ENCODE data around the gene CDH26.

- TF ChIP-seq, protein P1, sequence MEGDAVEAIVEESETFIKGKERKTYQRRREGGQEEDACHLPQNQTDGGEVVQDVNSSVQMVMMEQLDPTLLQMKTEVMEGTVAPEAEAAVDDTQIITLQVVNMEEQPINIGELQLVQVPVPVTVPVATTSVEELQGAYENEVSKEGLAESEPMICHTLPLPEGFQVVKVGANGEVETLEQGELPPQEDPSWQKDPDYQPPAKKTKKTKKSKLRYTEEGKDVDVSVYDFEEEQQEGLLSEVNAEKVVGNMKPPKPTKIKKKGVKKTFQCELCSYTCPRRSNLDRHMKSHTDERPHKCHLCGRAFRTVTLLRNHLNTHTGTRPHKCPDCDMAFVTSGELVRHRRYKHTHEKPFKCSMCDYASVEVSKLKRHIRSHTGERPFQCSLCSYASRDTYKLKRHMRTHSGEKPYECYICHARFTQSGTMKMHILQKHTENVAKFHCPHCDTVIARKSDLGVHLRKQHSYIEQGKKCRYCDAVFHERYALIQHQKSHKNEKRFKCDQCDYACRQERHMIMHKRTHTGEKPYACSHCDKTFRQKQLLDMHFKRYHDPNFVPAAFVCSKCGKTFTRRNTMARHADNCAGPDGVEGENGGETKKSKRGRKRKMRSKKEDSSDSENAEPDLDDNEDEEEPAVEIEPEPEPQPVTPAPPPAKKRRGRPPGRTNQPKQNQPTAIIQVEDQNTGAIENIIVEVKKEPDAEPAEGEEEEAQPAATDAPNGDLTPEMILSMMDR (IDR thresholded peaks at IDR 0.05), result no peak
- no peak for TF ChIP-seq POLR2A (IDR thresholded peaks at IDR 0.05)
Observed at GRCh38 chr20:59994697-59995122, 36.5 kb downstream of the CDH26 start.

Data from ovary (tissue), 3 donors.